HG02885 (cell line): Measurements from ENCODE around the gene KLRC4.
"Not testable (repeated sequence)": the region's sequence is repeated elsewhere in the genome, so short reads cannot be mapped to it uniquely, and the experiment has no call there.

ENCODE experiments used
- ATAC-seq: cut with Tn5 transposase; IDR thresholded peaks from one replicate; pipeline ENCODE4 v1.9.1; 2021; ENCODE audit warnings: mild to moderate bottlenecking; ENCODE audit not compliant: unreplicated experiment, poor library complexity

The KLRC4 gene

GRCh38 chr12:10400829-10401228, 8.7 kb downstream of the KLRC4 start:
- ATAC-seq: no peak

GRCh38 chr12:10398168-10398567, 11.4 kb downstream of the KLRC4 start:
- no peak for ATAC-seq

- ATAC-seq: no peak
Observed at GRCh38 chr12:10397296-10397695, 12.3 kb downstream of the KLRC4 start.

- ATAC-seq: not testable (repeated sequence)
Observed at GRCh38 chr12:10396176-10396575, 13.4 kb downstream of the KLRC4 start.

- ATAC-seq: peak; percentile 75
Observed at GRCh38 chr12:10395390-10395998, 14.1 kb downstream of the KLRC4 start.

- ATAC-seq: not testable (repeated sequence)
Observed at GRCh38 chr12:10394531-10395152, 14.9 kb downstream of the KLRC4 start.

GRCh38 chr12:10393291-10393690, 16.3 kb downstream of the KLRC4 start:
- no peak for ATAC-seq

- peak; percentile 82 for ATAC-seq
Observed at GRCh38 chr12:10392394-10392930, 17.1 kb downstream of the KLRC4 start.

- ATAC-seq: not testable (repeated sequence)
Observed at GRCh38 chr12:10390991-10391390, 18.6 kb downstream of the KLRC4 start.

- no peak for ATAC-seq
Observed at GRCh38 chr12:10389904-10390303, 19.7 kb downstream of the KLRC4 start, which contains the start of gene KLRK1. Gene KLRK1 (minus strand): TSS chr12:10390041. CDS start chr12:10388810, 1,231 bp downstream.

GRCh38 chr12:10388624-10389413, 20.7 kb downstream of the KLRC4 start:
- no peak for ATAC-seq

- ATAC-seq: not testable (repeated sequence)
Observed at GRCh38 chr12:10387498-10387897, 22.1 kb downstream of the KLRC4 start.

- no peak for ATAC-seq
Observed at GRCh38 chr12:10386857-10387256, 22.7 kb downstream of the KLRC4 start.

- ATAC-seq: no peak
Observed at GRCh38 chr12:10385166-10385613, 24.4 kb downstream of the KLRC4 start.

GRCh38 chr12:10384191-10384590, 25.4 kb downstream of the KLRC4 start:
- no peak for ATAC-seq

GRCh38 chr12:10381928-10382628, 27.5 kb downstream of the KLRC4 start:
- ATAC-seq: no peak

GRCh38 chr12:10378737-10379136, 30.8 kb downstream of the KLRC4 start:
- not testable (repeated sequence) for ATAC-seq

GRCh38 chr12:10374624-10375018, 34.9 kb downstream of the KLRC4 start:
- no peak for ATAC-seq

GRCh38 chr12:10372559-10372958, 37.0 kb downstream of the KLRC4 start:
- ATAC-seq: no peak

- not testable (repeated sequence) for ATAC-seq
Observed at GRCh38 chr12:10371893-10372535, 37.5 kb downstream of the KLRC4 start.
